D341Med (cell line): ENCODE results near the gene ARHGAP24.
"Not testable (repeated sequence)": the region's sequence is repeated elsewhere in the genome, so short reads cannot be mapped to it uniquely, and the experiment has no call there.

Source experiments
- DNase-seq: peaks from one replicate; pipeline ENCODE4 v3.0.0; 2012; ENCODE audit warnings: low spot score

Gene ARHGAP24

DNA sequence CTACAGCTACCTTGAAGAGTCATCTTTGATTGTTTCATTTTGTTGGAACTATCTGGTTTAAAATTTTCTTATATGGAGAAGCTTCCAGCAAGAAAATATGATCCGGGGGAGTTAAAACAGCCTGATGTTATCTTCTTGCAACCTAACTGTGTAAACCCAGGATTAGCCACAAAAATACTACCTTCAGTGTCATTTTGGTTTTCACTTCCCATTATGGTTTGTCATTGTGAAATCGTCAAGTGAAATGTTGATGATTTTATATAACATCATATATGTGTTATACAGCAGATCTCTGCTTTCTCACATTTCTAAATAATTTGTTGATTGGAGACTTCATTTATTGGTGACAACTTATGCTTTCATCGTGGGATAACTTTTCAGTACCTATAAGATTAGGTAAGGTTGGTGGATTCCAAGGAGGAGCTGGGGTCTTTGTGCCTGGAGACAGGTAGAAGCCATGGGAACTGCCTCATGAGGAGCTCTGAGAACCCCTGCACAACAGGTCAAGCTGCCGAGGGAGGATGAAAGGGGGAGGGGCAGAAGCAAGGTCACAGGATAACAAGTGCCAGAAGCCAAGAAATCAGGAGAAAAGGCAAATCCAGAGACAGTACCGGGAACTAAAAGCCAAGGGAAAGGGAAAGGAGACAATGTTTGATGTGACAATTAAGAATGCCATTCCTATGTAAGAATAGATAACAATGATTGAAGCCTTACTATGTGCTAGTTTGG is 7.2 kb downstream of the ARHGAP24 start:
- DNase-seq: no peak

DNA sequence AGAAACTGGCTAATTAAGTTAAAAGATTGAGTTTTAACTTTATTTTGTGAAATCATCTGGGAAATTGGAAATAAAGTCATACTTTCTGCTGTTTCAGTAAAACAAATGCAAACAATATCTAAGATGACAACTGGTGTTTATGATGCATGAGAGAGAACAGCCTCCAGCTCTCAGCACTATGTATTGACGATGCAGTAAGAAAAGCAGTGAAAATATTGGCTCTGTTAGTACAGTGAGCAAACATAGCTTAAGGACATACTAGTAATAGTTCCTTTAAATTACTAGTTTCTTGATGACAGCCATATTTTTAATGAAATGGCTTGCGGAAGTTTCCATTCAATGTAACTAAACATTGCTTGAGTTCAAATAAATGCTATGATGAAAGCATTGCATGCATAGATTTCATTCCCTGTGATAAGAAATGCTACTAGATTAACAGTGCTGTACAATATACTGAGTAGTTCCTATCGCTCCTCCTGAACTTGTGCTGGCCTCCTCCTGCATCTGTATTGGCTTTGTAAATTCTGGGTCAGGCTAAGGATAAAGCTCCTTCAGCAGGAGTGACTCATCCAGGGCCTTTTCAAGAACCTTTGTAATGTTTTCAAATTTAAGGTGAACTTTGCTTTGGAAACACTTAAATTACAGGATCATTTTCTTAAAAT is 11.6 kb downstream of the ARHGAP24 start:
- DNase-seq: no peak

- no peak for DNase-seq
Measured at GRCh38 chr4:85488416-85488815, 13.5 kb downstream of the ARHGAP24 start.

- no peak for DNase-seq
Measured at GRCh38 chr4:85489273-85489981, 14.5 kb downstream of the ARHGAP24 start.

DNA sequence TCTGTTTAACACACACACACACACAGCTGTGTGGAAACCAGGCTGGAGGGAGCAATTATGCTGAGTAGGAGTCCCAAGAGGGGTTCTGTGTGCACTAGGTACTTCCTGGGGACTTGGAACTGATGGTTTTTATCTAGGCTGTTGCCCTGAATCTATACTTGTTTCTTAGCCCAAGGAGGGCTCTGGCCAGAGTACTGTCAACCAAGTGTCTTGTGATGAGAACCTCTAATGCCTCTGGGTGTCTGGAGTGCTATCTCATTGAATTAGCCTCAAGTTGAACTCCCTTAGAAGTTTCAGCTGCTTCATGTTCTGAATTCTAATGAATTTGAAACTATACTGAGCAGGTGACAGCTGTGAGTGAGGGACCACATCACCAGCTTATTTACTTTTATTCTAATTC is 16.6 kb downstream of the ARHGAP24 start:
- no peak for DNase-seq

GRCh38 chr4:85492336-85492735 is 17.4 kb downstream of the ARHGAP24 start:
- no peak for DNase-seq

DNA sequence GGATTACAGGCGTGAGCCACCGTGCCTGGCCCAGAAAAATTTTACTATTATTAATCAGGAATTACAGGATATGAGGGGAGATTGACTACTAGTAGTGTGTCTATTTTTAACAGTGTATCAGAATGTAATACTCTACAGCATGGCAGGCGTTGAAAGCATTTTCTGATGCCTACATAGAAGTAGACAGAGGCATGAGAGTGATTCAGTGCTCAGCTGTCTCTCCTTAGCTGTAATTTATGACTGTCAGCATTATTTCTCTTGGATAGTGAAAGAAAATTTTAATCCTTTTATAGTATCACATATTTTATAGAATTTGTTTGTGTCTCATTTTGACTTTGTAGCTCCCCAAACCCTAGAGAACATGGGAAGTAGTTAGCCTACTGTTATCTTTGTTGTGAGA is 20.7 kb downstream of the ARHGAP24 start:
- no peak for DNase-seq

GRCh38 chr4:85496126-85496849 is 21.3 kb downstream of the ARHGAP24 start:
- no peak for DNase-seq

GRCh38 chr4:85496933-85497332 is 22.0 kb downstream of the ARHGAP24 start:
- no peak for DNase-seq

GRCh38 chr4:85498068-85498733 is 23.3 kb downstream of the ARHGAP24 start:
- DNase-seq: no peak

DNA sequence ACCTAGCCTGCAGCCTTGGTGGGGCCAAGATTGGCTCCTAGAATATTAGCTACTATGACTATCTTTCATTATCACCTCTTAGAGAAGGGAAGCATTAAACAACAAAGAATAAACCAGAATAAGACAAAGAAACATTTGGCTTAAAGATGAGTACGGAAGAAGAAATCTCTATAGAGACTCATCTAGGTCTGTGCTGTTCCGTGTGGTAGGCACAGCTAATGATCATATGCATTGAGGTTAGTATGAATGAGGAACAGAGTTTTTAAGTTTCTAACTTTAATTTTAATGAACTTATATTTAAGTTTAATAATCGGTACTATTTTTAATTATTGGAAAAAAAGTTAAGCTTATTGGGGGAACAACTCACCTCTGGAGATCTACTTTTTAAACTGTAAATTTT is 24.6 kb downstream of the ARHGAP24 start:
- DNase-seq: no peak

- no peak for DNase-seq
Measured at GRCh38 chr4:85500110-85500867, 25.3 kb downstream of the ARHGAP24 start.

DNA sequence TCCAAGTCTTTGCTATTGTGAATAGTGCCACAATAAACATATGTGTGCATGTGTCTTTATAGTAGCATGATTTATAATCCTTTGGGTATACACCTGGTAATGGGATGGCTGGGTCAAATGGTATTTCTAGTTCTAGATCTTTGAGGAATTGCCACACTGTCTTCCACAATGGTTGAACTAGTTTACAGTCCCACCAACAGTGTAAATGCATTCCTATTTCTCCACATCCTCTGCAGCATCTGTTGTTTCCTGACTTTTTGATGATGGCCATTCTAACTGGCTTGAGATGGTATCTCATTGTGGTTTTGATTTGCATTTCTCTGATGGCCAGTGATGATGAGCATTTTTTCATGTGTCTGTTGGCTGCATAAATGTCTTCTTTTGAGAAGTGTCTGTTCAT is 26.2 kb downstream of the ARHGAP24 start:
- not testable (repeated sequence) for DNase-seq

- no peak for DNase-seq
Measured at GRCh38 chr4:85508654-85509053, 33.7 kb downstream of the ARHGAP24 start.

- DNase-seq: no peak
Measured at GRCh38 chr4:85509882-85510631, 35.1 kb downstream of the ARHGAP24 start.

- DNase-seq: no peak
Measured at GRCh38 chr4:85510632-85510984, 35.7 kb downstream of the ARHGAP24 start.

DNA sequence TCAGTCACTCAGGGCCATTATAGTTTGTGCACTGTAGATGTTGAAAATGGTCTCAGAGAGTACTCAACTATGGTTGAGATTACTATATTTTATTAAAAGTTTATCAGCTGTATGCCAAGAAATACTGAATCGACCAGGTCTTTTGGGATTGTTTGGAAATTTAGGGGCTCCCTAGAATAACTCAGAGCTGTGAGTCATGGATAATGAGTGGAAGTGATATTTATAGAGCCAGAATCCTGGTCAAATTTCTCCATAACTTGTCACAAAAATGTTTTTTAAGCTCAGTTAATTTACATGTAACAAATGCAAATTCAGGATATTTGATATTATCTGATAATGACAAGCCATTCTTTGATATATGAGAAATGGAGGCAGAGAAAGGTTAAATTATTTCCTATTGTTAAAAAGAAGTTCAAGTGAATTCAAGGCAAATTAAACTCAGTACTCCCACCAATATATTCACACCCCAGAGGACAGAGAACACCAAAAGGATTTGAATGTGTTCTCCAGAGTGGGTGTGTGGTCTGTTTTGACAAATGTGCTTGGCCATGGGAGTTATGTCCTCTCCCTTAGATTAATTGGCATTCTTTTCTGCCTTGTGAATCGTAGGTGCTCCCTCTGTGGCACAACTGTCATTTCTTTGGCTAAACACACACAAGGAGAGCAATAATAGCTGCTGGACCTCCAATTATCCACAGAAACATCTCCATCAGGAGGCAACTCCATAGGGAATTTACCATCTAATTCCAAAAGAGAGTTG is 37.7 kb downstream of the ARHGAP24 start:
- DNase-seq: no peak

- no peak for DNase-seq
Measured at GRCh38 chr4:85514117-85514516, 39.2 kb downstream of the ARHGAP24 start.

DNA sequence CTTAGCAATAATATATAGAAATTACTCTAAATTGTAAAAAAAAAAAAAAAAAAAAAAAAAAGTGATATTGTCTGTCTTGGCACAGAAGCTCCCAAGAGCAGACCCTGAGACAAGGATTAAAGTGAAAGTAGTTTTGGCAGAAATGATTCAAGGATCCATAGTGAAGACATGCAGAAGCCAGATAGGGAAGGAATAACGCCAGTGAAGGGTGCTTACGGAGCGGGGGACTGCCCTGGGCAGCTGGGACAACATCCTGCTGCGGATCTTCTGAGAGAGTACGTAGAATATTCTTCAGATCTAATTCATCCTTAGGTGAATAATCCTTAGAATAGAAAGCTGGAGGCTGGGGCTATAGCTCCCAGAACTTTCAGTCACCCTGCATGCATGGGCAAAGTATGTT is 39.8 kb downstream of the ARHGAP24 start:
- DNase-seq: no peak

DNA sequence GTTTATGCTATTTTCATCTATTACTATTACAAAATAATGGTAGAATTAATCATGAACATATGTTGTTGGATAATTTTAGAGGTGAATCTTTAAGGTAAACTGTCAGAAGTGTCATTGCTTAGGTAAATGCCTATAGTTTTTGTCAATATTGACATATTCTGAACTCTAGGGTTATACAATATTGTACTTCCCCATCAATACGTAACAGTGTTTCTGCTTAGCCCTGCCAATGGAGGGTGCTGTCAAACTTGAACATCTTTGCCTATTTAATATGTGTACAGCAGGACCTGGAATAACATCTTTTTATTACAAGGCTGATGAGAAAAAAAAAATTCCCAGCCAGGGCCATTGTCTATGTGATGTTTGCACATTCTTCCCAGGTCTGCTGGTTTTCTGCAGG is 40.8 kb downstream of the ARHGAP24 start:
- no peak for DNase-seq
